B cell (primary cell): ENCODE measurements around the gene COL28A1.

Source experiments
- EZH2 ChIP-seq: IDR thresholded peaks from 2 replicates; pipeline ENCODE4 v1.6.1; 2012; ENCODE audit warnings: borderline replicate concordance, low read depth, mild to moderate bottlenecking, moderate library complexity, low read length; ENCODE audit not compliant: insufficient read depth, poor library complexity, severe bottlenecking
- TF ChIP-seq, protein P1 (sequence below): fragments of 200-600 bp; IDR thresholded peaks from one replicate; pipeline ENCODE4 v1.8.0; 2022; ENCODE audit warnings: antibody characterized with exemption, mild to moderate bottlenecking

DNA sequence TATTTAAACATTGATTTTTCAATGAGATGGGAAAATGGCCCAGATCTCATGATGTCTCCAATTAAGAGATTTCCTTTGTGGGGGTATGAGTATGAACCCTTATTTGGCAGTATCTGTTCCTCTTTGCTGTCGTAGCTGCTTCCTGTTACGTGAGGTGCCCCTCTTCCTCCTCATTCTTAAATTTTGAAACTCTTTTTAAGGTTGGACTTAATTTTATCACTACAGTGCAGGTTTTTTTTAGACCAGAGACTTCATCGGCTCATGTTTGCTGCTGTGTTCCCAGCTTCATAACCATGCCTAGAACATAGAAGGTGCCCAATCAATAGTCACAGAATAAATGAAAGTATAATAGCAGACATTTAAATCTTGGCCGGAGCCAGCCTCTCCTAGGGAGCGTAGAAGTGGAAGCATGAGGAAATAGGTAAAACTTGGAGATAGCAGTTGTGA is 33.4 kb upstream of the COL28A1 start:
- TF ChIP-seq, protein P1, sequence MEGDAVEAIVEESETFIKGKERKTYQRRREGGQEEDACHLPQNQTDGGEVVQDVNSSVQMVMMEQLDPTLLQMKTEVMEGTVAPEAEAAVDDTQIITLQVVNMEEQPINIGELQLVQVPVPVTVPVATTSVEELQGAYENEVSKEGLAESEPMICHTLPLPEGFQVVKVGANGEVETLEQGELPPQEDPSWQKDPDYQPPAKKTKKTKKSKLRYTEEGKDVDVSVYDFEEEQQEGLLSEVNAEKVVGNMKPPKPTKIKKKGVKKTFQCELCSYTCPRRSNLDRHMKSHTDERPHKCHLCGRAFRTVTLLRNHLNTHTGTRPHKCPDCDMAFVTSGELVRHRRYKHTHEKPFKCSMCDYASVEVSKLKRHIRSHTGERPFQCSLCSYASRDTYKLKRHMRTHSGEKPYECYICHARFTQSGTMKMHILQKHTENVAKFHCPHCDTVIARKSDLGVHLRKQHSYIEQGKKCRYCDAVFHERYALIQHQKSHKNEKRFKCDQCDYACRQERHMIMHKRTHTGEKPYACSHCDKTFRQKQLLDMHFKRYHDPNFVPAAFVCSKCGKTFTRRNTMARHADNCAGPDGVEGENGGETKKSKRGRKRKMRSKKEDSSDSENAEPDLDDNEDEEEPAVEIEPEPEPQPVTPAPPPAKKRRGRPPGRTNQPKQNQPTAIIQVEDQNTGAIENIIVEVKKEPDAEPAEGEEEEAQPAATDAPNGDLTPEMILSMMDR: no peak
- TF ChIP-seq EZH2: no peak
